OCI-LY7 (cell line): Measurements from ENCODE around the gene MN1.

ENCODE experiments used
- EZH2phosphoT487 ChIP-seq: fragments of 200-600 bp; sonication (generic); IDR thresholded peaks from 2 replicates; pipeline ENCODE4 v1.6.1; 2018; ENCODE audit warnings: low read depth, borderline replicate concordance, mild to moderate bottlenecking, mixed run types, antibody characterized with exemption, low read length, moderate library complexity, mixed read lengths
- TF ChIP-seq, protein P1 (sequence below): fragments of 200-600 bp; sonication (generic); conservative IDR thresholded peaks from 2 replicates; pipeline ENCODE4 v1.5.1; 2014; ENCODE audit warnings: mild to moderate bottlenecking, antibody characterized with exemption, low read length, moderate library complexity, mixed read lengths

DNA sequence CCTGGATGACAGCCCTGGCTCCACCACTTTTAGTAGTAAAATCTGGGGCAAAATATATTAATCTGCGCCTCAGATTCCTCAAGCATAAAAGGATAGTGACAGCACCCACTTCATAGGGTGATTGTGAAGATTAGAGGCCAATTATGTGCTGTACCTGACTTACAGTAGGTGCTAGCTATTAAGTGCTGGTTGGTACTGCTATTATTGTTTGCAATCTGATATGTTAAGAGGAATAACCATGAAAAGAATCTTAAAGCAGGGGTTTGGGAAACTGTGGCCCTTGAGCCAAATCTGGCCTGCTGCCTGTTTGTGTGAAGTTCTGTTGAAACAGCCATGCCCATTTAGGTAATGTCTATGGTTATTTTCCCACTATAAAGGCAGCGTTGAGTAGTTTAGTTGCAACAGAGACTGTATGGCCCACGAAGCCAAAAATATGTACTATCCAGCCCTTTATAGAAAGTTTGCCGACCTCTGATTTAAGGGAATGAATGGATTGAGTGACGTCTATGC, 44.7 kb upstream of the MN1 start:
- no peak for TF ChIP-seq EZH2phosphoT487
- TF ChIP-seq, protein P1, sequence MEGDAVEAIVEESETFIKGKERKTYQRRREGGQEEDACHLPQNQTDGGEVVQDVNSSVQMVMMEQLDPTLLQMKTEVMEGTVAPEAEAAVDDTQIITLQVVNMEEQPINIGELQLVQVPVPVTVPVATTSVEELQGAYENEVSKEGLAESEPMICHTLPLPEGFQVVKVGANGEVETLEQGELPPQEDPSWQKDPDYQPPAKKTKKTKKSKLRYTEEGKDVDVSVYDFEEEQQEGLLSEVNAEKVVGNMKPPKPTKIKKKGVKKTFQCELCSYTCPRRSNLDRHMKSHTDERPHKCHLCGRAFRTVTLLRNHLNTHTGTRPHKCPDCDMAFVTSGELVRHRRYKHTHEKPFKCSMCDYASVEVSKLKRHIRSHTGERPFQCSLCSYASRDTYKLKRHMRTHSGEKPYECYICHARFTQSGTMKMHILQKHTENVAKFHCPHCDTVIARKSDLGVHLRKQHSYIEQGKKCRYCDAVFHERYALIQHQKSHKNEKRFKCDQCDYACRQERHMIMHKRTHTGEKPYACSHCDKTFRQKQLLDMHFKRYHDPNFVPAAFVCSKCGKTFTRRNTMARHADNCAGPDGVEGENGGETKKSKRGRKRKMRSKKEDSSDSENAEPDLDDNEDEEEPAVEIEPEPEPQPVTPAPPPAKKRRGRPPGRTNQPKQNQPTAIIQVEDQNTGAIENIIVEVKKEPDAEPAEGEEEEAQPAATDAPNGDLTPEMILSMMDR = no peak
